ENCODE data around the gene SLMAP. TPM values are rescaled to one million over a fixed set of nuclear protein-coding genes. Genes with fewer than 3 reads are reported as not detected.

SLMAP gene
- total RNA-seq, 2 donors from 2014 or later, result 76.3 to 131 TPM

- Histone ChIP-seq H3K4me3 (no peak overlapping the region), H3K9me3 (no peaks in the 10 kb centered on the region), H3K27ac (no peak overlapping the region), H3K27me3 (replicated peaks; ENCODE audit: insufficient read depth) (no peaks in the 10 kb centered on the region), H3K4me1 (replicated peaks) (no peaks in the 10 kb centered on the region), H3K36me3 (no peaks in the 10 kb centered on the region)
- DNase-seq (ENCODE audit: low spot score), result no peak
- intact Hi-C loops (cut with DNase I), result loop anchor here (10.0 kb wide), 1 partner anchor 57 kb away; no protein-coding TSS in a partner anchor
- TF ChIP-seq CTCF (IDR thresholded peaks at IDR 0.05), result no peak
- TF ChIP-seq POLR2AphosphoS5 (IDR thresholded peaks at IDR 0.05), result no peak
- TF ChIP-seq POLR2A (IDR thresholded peaks at IDR 0.05), result no peak
These were observed 65.7 kb downstream of the SLMAP start for GRCh38 chr3:57821765-57822164.

GRCh38 chr3:57822686-57823085, 66.6 kb downstream of the SLMAP start:
- no peaks in the 10 kb centered on the region for H3K4me1 ChIP-seq (replicated peaks)
- no peak for TF ChIP-seq POLR2AphosphoS5 (IDR thresholded peaks at IDR 0.05)
- TF ChIP-seq POLR2A (IDR thresholded peaks at IDR 0.05), result no peak
- no peak for TF ChIP-seq CTCF (IDR thresholded peaks at IDR 0.05)

GRCh38 chr3:57825116-57825515, 69.0 kb downstream of the SLMAP start:
- no peak for DNase-seq (ENCODE audit: low spot score)
- H3K36me3 ChIP-seq, result no peaks in the 10 kb centered on the region
- no peaks in the 10 kb centered on the region for H3K9me3 ChIP-seq
- no peaks in the 10 kb centered on the region for H3K4me1 ChIP-seq (replicated peaks)
- WGBS, result 58% methylated on average over 3 of the region's 3 CpGs
- intact Hi-C loops (cut with DNase I), result loop anchor here (10.0 kb wide), 1 partner anchor 60 kb away; no protein-coding TSS in a partner anchor
- no peak for TF ChIP-seq CTCF (IDR thresholded peaks at IDR 0.05)
- no peaks in the 10 kb centered on the region for H3K27me3 ChIP-seq (replicated peaks; ENCODE audit: insufficient read depth)
- H3K27ac ChIP-seq, result no peak overlapping the region
- H3K4me3 ChIP-seq, result no peak overlapping the region

More at GRCh38 chr3:57822686-57823085, 66.6 kb downstream of the SLMAP start:
- no peaks in the 10 kb centered on the region for H3K36me3 ChIP-seq
- no peak for DNase-seq (ENCODE audit: low spot score)
- H3K4me3 ChIP-seq, result no peak overlapping the region
- no peak overlapping the region for H3K27ac ChIP-seq
- no peaks in the 10 kb centered on the region for H3K9me3 ChIP-seq
- H3K27me3 ChIP-seq (replicated peaks; ENCODE audit: insufficient read depth), result no peaks in the 10 kb centered on the region
- intact Hi-C loops (cut with DNase I), result loop anchor here (10.0 kb wide), 1 partner anchor 58 kb away; no protein-coding TSS in a partner anchor

- Histone ChIP-seq H3K9me3 (no peaks in the 10 kb centered on the region), H3K36me3 (no peaks in the 10 kb centered on the region), H3K4me1 (replicated peaks) (no peaks in the 10 kb centered on the region), H3K27ac (no peak overlapping the region), H3K4me3 (no peak overlapping the region), H3K27me3 (replicated peaks; ENCODE audit: insufficient read depth) (no peaks in the 10 kb centered on the region)
- intact Hi-C loops (cut with DNase I), result loop anchor here (10.0 kb wide), 1 partner anchor 62 kb away; no protein-coding TSS in a partner anchor
- WGBS, result 95% methylated on average over 1 of the region's 1 CpG
- TF ChIP-seq CTCF (IDR thresholded peaks at IDR 0.05), result no peak
- no peak for TF ChIP-seq POLR2A (IDR thresholded peaks at IDR 0.05)
- no peak for TF ChIP-seq POLR2AphosphoS5 (IDR thresholded peaks at IDR 0.05)
- no peak for DNase-seq (ENCODE audit: low spot score)
These were observed 70.3 kb downstream of the SLMAP start for GRCh38 chr3:57826245-57826951.

All from prostate gland (tissue), 2 donors.